SH-SY5Y (cell line): ENCODE measurements around the gene CACNB3.

Experiments used
- GATA2 ChIP-seq: IDR thresholded peaks from 2 replicates; pipeline ENCODE4 v1.6.1; 2011; ENCODE audit warnings: mild to moderate bottlenecking, low read depth, low read length
- GATA3 ChIP-seq: IDR thresholded peaks from 2 replicates; pipeline ENCODE4 v1.6.1; 2011; ENCODE audit warnings: low read depth, mild to moderate bottlenecking, low read length, moderate library complexity

GRCh38 chr12:48856379-48856778 lies 38.1 kb downstream of the CACNB3 start:
- TF ChIP-seq GATA2 (no peak), GATA3 (no peak)
